Measurements from ENCODE around the gene FAM83D.
"Not testable (repeated sequence)": the region's sequence is repeated elsewhere in the genome, so short reads cannot be mapped to it uniquely, and the experiment has no call there.

FAM83D gene

DNA sequence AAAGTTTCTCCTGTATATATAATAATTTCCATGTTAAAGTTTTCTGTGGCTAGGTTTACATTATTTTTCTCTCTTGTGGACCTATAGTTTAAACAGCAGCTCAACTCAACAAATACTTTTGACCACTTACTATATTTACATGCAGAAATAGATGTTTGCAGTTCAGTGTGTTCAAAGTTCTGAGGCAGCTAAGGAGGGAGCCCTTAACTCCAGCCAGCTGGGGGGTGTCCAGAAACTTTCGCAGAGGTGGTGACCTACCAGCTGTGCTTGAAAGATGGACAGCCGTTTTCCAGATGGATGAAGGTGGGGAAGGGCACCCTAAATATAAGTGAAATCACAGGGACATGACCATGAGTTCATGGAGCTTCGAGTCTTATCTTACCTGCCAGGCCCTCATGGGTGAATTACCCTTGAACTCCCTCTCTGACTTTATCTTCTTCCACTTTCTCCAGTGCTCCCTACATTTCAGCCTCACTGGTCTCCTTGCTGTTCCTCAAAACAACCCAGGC lies 69.4 kb downstream of the FAM83D start:
- DNase-seq (ENCODE audit: low read depth) = no peak
- Histone ChIP-seq H3K9me3 (ENCODE audit: control insufficient read depth, low read length) (no peaks in the 10 kb centered on the region), H3K9ac (ENCODE audit: low read length) (no peak overlapping the region), H3K4me1 (ENCODE audit: control insufficient read depth, insufficient read depth, low read length) (no peaks in the 10 kb centered on the region), H3K4me3 (ENCODE audit: low read length) (no peak overlapping the region), H3K27me3 (replicated peaks; ENCODE audit: control insufficient read depth, insufficient read depth, low read length) (no peaks in the 10 kb centered on the region), H3K36me3 (ENCODE audit: control insufficient read depth, insufficient read depth, low read length, severe bottlenecking) (peaks cover 59% of the 10 kb centered on the region)

- not testable (repeated sequence) for H3K9ac ChIP-seq (ENCODE audit: low read length); H3K9me3 ChIP-seq (ENCODE audit: control insufficient read depth, low read length); DNase-seq (ENCODE audit: low read depth); H3K27me3 ChIP-seq (replicated peaks; ENCODE audit: control insufficient read depth, insufficient read depth, low read length); H3K4me3 ChIP-seq (ENCODE audit: low read length); H3K4me1 ChIP-seq (ENCODE audit: control insufficient read depth, insufficient read depth, low read length)
- peaks cover 69% of the 10 kb centered on the region for H3K36me3 ChIP-seq (ENCODE audit: control insufficient read depth, insufficient read depth, low read length, severe bottlenecking)
These were observed 70.6 kb downstream of the FAM83D start for GRCh38 chr20:38996866-38997265.

DNA sequence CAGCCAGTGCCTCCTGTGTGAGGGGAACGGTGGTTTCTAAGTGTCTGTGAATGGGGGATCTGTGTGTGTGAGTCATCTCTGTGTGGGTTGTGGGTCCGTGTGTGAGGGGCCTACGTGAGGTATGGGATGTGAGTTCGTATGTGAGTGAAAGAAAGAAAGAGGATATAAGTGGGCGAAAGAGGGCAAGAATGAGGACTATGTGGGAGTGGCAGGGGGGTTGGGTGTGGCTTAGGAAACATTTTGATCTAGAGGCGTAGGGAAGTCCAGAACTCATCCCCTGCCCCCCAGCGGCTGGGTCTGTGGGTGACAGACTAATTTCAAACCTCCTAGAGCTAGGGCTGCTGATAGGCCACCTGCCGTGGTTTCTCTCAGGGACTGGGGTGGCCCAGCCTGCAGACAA lies 71.4 kb downstream of the FAM83D start:
- H3K36me3 ChIP-seq (ENCODE audit: control insufficient read depth, insufficient read depth, low read length, severe bottlenecking) = peaks cover 70% of the 10 kb centered on the region
- no peak for DNase-seq (ENCODE audit: low read depth)

GRCh38 chr20:38999217-38999616 lies 73.0 kb downstream of the FAM83D start:
- Histone ChIP-seq H3K4me1 (ENCODE audit: control insufficient read depth, insufficient read depth, low read length) (no peaks in the 10 kb centered on the region), H3K9me3 (ENCODE audit: control insufficient read depth, low read length) (no peaks in the 10 kb centered on the region), H3K36me3 (ENCODE audit: control insufficient read depth, insufficient read depth, low read length, severe bottlenecking) (peaks cover 83% of the 10 kb centered on the region), H3K27me3 (replicated peaks; ENCODE audit: control insufficient read depth, insufficient read depth, low read length) (no peaks in the 10 kb centered on the region), H3K9ac (ENCODE audit: low read length) (no peak overlapping the region), H3K4me3 (ENCODE audit: low read length) (no peak overlapping the region)
- DNase-seq (ENCODE audit: low read depth) = no peak

More for the DNA sequence above, 71.4 kb downstream of the FAM83D start:
- no peaks in the 10 kb centered on the region for H3K4me1 ChIP-seq (ENCODE audit: control insufficient read depth, insufficient read depth, low read length)
- H3K27me3 ChIP-seq (replicated peaks; ENCODE audit: control insufficient read depth, insufficient read depth, low read length) = no peaks in the 10 kb centered on the region
- H3K9me3 ChIP-seq (ENCODE audit: control insufficient read depth, low read length) = no peaks in the 10 kb centered on the region
- no peak overlapping the region for H3K4me3 ChIP-seq (ENCODE audit: low read length)
- no peak overlapping the region for H3K9ac ChIP-seq (ENCODE audit: low read length)

- Histone ChIP-seq H3K9me3 (ENCODE audit: control insufficient read depth, low read length) (no peaks in the 10 kb centered on the region), H3K4me3 (ENCODE audit: low read length) (no peak overlapping the region), H3K27me3 (replicated peaks; ENCODE audit: control insufficient read depth, insufficient read depth, low read length) (no peaks in the 10 kb centered on the region), H3K9ac (ENCODE audit: low read length) (no peak overlapping the region), H3K36me3 (ENCODE audit: control insufficient read depth, insufficient read depth, low read length, severe bottlenecking) (peaks cover 86% of the 10 kb centered on the region), H3K4me1 (ENCODE audit: control insufficient read depth, insufficient read depth, low read length) (no peaks in the 10 kb centered on the region)
- DNase-seq (ENCODE audit: low read depth) = no peak
These were observed 74.0 kb downstream of the FAM83D start for GRCh38 chr20:38999965-39000910.

Data from adipocyte (in vitro differentiated cells).